ENCODE measurements around the gene NDFIP2.

The NDFIP2 gene

GRCh38 chr13:79452239-79452913 is 28.6 kb upstream of the NDFIP2 start:
- intact Hi-C loops (cut with DNase I; ENCODE audit: low total_unique reads), result no loop called here
- TF ChIP-seq CTCF (IDR thresholded peaks at IDR 0.05), result no peak
- no peak overlapping the region for H3K4me3 ChIP-seq
- H3K4me1 ChIP-seq, result no peaks in the 10 kb centered on the region
- no peak for DNase-seq
- H3K27me3 ChIP-seq, result peaks cover 0 to 4% of the 10 kb centered on the region in 2 donors
- no peak overlapping the region for H3K27ac ChIP-seq
- H3K9me3 ChIP-seq, result no peaks in the 10 kb centered on the region
- no peaks in the 10 kb centered on the region for H3K36me3 ChIP-seq

- Histone ChIP-seq H3K4me1 (no peaks in the 10 kb centered on the region), H3K36me3 (no peaks in the 10 kb centered on the region), H3K27me3 (peaks cover 0 to 4% of the 10 kb centered on the region in 2 donors), H3K9me3 (no peaks in the 10 kb centered on the region), H3K4me3 (no peak overlapping the region), H3K27ac (no peak overlapping the region)
- no peak for DNase-seq
- TF ChIP-seq CTCF (IDR thresholded peaks at IDR 0.05), result no peak
- intact Hi-C loops (cut with DNase I; ENCODE audit: low total_unique reads), result no loop called here
Observed at GRCh38 chr13:79455331-79455730, 25.6 kb upstream of the NDFIP2 start.

GRCh38 chr13:79456051-79456450 is 24.9 kb upstream of the NDFIP2 start:
- Histone ChIP-seq H3K36me3 (no peaks in the 10 kb centered on the region), H3K4me1 (no peaks in the 10 kb centered on the region), H3K9me3 (no peaks in the 10 kb centered on the region), H3K27me3 (peaks cover 0 to 4% of the 10 kb centered on the region in 2 donors), H3K4me3 (no peak overlapping the region), H3K27ac (no peak overlapping the region)
- intact Hi-C loops (cut with DNase I; ENCODE audit: low total_unique reads), result no loop called here
- DNase-seq, result no peak
- TF ChIP-seq CTCF (IDR thresholded peaks at IDR 0.05), result no peak

- intact Hi-C loops (cut with DNase I; ENCODE audit: low total_unique reads), result no loop called here
- Histone ChIP-seq H3K27me3 (peaks cover 0 to 4% of the 10 kb centered on the region in 2 donors), H3K9me3 (no peaks in the 10 kb centered on the region), H3K4me3 (no peak overlapping the region), H3K4me1 (no peaks in the 10 kb centered on the region), H3K36me3 (no peaks in the 10 kb centered on the region), H3K27ac (no peak overlapping the region)
- DNase-seq, result no peak
- TF ChIP-seq CTCF (IDR thresholded peaks at IDR 0.05), result no peak
Observed at GRCh38 chr13:79456656-79457365, 24.1 kb upstream of the NDFIP2 start.

GRCh38 chr13:79457390-79457789 is 23.6 kb upstream of the NDFIP2 start:
- TF ChIP-seq CTCF (IDR thresholded peaks at IDR 0.05), result no peak
- no peak overlapping the region for H3K27ac ChIP-seq

More at GRCh38 chr13:79457390-79457789, 23.6 kb upstream of the NDFIP2 start:
- Histone ChIP-seq H3K9me3 (no peaks in the 10 kb centered on the region), H3K27me3 (peaks cover 0 to 4% of the 10 kb centered on the region in 2 donors), H3K4me1 (no peaks in the 10 kb centered on the region), H3K4me3 (no peak overlapping the region), H3K36me3 (no peaks in the 10 kb centered on the region)
- DNase-seq, result no peak
- intact Hi-C loops (cut with DNase I; ENCODE audit: low total_unique reads), result no loop called here
